Stimulated activated CD8-positive, alpha-beta memory T cell treated with anti-CD3 and anti-CD28 coated beads, Interleukin-7, amount 100 ng/mL, for 1 hour (primary cell): Measurements from ENCODE around the gene MOBP.

ENCODE experiments used
- DNase-seq, 2 donors: peaks; one replicate each; pipeline ENCODE4 v3.0.0-alpha.2; 2020; ENCODE audit warnings: low read depth in 2 of 2

MOBP gene

DNA sequence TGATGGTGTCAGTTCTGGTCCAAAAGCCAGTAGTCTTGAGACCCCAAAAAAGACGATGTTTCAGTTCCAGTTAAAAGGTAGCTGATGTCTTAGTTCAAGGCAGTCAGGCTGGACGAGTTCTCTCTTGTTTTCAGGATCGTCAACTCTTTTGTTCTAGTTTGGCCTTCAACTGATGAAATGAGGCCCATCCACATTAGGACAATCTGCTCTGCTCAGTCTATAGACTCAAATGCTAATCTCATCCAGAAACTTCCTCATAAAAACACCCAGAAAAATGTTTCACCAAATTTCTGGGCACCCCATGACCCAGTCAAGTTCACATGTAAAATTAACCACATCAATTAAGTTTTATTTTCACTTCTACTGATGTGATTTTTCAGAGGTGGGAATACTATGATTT is 74.0 kb downstream of the MOBP start:
- no peak for DNase-seq

GRCh38 chr3:39541917-39542329 is 74.4 kb downstream of the MOBP start:
- DNase-seq = no peak

GRCh38 chr3:39542588-39542988 is 75.1 kb downstream of the MOBP start:
- DNase-seq = no peak

DNA sequence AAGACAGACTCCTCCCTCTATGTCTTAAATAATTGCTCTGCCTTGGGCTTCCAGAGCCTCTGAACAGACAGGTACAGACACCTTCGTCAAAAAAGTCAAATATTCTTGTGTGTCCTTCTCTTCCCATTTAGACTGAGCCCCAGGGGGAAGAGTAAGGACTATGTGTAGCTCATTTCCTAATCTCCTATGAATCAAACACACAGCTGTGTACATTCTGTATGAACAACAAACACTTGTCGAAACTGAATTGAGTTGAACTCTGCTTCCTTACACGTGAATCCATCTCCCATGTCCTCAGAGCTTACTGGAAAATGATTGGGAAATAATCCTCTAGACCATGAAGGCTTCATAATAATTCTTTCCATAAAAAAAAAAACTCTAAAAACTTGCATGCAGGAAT is 80.8 kb downstream of the MOBP start:
- DNase-seq = no peak

DNA sequence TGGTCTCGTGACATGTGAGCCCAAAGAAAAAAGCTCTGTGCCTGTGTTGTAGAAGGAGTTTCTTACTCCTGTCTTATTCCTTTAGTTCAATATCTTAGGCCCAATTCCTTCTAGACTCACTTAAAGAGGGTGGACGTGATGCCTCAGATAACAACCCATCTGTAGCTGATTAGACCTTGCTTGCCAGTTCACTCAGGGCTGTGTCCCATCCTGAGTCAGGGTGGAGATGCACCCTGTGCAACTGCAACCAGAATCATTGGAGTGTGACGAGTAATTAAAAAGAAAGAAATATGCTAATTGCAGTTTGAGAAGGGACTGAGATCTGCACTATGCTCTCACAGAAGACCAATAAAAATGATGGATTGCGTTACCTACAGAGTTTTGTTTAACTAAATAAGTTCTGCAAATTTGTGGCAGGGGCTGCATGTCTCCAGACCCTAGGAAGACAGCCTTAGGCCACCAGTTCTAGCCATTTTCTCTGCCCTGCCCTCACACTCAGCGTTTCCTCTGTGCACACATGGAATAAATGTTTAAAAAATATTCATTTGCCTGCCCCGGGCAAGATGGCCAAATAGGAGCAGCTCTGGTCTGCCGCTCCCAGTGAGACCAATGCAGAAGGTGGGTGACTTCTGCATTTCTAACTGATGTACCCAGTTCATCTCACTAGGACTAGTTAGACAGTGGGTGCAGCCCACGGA is 83.0 kb downstream of the MOBP start:
- no peak for DNase-seq
